Superior temporal gyrus (tissue), 1 donor: ENCODE measurements around the gene SHMT1.
"Not testable (repeated sequence)": the region's sequence is repeated elsewhere in the genome, so short reads cannot be mapped to it uniquely, and the experiment has no call there.

Experiments used
- DNase-seq: peaks from one replicate; pipeline ENCODE4 v3.0.0-alpha.2; 2016; ENCODE audit errors: extremely low spot score

Gene SHMT1

GRCh38 chr17:18363101-18364049, at the start of gene SHMT1:
Gene SHMT1 (minus strand): TSS chr17:18363550. CDS start chr17:18355981, 7,569 bp downstream.
- DNase-seq = peak; percentile 94

DNA sequence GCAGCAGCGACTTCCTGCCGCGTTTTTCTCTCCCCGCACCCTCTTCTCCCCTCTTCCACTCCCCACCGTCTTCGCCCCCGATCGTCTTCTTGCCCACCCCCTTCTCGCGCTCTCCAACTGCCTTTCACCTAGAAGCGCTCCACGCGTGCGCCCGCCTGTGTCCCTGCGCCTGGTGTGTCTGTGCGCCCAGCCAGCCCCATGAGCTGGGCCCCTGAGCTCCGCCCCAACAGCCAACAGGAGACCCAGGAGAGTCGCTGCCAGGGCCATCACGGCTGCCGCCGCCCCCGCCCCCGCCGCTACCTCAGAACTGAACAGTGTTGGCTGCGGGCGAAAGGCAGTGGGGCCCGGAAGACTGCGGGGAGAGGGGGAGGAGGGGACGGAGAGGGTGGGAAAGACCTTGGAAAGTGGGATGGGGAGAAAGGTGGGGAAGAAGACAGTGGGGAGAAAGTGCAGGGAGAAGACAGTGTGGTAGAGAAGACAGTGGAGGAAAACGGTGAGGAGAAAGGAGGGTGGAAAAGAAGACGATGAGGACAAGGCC, 48.7 kb upstream of the SHMT1 start:
- not testable (repeated sequence) for DNase-seq

- DNase-seq = peak; percentile 21
These were observed 48.1 kb upstream of the SHMT1 start for GRCh38 chr17:18411377-18411864.

DNA sequence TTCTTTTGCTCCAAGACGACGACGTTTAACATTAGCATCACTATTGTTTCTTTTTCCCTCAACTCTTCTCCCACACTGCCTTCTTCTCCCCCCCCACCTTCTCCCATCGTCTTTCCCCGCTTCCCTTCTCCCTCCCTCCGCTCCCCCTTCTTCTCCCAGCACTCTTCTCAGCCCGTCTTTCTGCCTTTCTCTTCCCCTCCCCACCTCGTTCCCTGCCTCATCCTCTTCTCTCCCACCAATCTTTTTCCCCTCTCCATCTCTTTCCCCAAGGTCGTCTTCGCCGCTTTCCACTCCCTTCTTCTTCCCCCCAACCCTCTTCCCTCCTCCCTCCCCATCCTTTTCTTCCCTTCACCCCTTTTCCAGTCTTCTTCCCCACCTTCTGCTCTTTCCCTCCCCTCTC, 47.4 kb upstream of the SHMT1 start:
- DNase-seq = not testable (repeated sequence)

DNA sequence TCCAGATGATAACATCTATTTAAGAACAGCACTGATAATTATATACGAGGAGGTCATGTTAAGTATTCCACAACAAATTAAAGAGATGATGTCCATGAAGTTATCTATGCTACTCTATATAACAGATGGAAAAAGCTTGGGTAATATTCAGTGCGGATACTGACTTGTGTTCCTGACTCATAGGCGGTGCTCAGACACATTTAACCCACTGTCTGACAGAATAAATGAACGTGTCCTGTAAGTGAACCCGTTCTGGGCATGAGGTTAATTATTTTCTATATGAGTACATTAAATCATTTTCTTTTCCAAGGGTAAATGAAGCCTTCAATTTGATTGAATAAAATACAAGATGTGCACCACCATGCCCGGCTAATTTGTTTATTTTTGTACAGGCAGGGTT, 46.0 kb upstream of the SHMT1 start:
- DNase-seq = not testable (repeated sequence)

GRCh38 chr17:18408906-18409305, 45.6 kb upstream of the SHMT1 start:
- peak; percentile 51 for DNase-seq

- DNase-seq = not testable (repeated sequence)
These were observed 40.3 kb upstream of the SHMT1 start for GRCh38 chr17:18403604-18404003.

DNA sequence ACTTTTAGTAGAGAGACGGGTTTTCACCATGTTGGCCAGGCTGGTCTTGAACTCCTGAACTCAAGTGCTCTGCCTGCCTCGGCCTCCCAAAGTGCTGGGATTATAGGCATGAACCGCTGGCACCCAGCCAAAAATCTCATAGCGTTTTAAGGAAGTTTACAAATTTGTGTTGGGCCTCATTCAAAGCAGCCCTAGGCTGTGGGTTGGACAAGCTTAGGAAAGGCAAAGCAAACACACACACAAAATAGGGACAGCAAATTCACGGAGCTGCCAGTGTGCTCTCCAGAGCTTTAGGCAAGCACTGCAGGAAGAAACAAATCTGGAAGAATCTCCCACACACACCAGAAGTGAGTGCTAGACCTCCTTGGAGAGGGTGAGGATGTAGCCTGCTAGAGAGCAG, 39.8 kb upstream of the SHMT1 start:
- DNase-seq = not testable (repeated sequence)

DNA sequence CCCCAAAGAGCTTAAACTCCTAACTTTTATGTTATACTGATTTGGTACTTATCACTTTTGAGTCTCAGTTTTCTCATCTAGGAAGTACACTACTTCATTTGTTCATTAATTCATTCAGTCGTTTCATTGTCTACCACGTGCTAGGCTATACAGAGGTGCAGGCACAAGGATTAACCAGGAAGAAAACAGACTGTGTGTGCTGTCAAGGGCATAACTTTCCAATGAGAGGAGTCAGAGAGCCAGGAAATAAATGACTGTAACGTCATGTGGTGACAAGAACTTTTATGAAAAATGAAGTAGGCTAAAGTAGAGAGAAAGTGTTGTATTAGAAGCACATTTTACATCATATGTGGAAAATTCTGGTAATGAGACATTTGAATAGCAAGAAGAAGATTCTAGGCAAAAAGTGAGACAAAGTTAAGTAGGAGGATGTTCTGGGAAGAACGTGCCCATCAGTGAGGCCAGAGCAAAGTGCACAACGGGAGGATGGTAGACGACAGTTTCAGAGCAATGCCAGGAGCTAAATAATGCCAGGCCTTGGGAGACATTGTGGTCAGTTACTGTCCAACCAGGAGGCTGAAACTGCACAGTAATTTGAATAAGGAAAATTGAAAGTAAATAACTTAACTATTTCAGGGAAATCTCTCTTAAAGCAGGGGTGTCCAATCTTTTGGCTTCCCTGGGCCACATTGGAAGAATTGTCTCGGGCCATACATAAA, 38.7 kb upstream of the SHMT1 start:
- DNase-seq = not testable (repeated sequence)

GRCh38 chr17:18388728-18389127, 25.4 kb upstream of the SHMT1 start:
- DNase-seq = not testable (repeated sequence)

GRCh38 chr17:18388266-18388665, 24.9 kb upstream of the SHMT1 start:
- DNase-seq = not testable (repeated sequence)

GRCh38 chr17:18387583-18387982, 24.2 kb upstream of the SHMT1 start:
- DNase-seq = not testable (repeated sequence)

GRCh38 chr17:18384271-18384670, 20.9 kb upstream of the SHMT1 start:
- DNase-seq = not testable (repeated sequence)

GRCh38 chr17:18383079-18383481, 19.7 kb upstream of the SHMT1 start:
- not testable (repeated sequence) for DNase-seq

DNA sequence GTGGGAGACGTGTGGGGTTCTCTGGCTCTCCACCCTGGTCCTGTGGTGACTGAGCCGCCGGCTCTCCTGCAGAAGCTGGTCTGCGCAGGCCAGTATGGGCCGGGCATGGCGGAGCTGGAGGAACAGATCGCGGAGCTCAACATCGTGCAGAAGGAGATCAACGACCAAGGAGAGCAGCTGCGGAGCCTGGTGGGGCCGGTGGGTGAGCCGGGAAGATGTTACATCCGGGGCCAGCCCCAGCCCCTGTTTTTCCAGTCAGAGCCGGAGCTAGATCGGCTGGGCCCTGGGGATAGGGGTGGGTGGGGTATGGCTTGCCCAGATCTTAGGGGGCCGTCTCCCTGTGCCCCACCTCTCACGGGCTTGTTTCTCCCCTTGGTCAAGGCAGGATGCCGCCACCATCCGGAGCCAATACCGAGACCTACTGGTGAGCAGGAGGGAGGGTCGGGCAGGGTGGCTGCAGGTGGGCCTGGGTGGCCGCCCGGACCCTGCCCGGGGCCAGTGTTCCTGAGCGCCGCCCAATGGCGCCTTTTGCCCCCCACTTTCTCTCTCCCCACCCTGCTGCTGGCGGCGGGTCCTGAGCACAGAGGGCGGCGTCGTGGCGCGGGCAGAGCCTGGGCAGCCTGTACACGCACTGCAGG, 19.2 kb upstream of the SHMT1 start:
- DNase-seq = no peak

GRCh38 chr17:18381953-18382245, 18.5 kb upstream of the SHMT1 start:
- DNase-seq = no peak

- DNase-seq = no peak
These were observed 18.0 kb upstream of the SHMT1 start for GRCh38 chr17:18381158-18381952.

DNA sequence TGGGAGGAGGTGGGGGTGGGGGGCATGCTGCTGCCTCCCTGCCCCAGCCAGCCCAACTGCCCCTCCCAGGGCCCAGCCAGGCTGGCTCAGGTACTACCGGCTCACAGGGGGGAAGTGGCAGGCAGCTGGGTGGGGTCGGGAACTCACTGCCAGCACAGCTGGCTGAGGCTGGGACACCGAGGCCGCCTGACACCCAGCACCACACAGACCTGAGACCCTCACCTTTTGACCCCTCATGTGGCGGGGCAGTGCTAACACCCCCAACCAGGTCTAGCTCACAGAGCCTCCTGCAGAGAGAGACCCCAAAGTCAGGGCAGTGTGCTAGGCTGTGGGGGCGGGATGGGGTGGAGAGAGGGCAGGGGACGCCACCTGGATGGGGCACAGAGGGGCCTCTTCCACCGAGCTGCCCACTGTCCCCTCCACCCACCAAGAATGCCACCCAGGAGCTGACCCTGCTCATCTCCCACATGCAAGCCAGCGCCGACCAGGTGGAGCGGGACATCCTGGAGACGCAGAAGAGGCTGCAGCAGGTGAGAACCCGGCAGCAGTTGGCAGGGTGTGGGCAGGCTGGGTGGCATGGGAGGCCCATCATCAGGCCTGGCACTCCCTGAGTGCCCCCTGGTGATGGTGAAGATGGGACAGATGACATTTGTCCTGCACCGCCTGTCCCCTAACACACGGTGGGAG, 17.3 kb upstream of the SHMT1 start:
- no peak for DNase-seq

DNA sequence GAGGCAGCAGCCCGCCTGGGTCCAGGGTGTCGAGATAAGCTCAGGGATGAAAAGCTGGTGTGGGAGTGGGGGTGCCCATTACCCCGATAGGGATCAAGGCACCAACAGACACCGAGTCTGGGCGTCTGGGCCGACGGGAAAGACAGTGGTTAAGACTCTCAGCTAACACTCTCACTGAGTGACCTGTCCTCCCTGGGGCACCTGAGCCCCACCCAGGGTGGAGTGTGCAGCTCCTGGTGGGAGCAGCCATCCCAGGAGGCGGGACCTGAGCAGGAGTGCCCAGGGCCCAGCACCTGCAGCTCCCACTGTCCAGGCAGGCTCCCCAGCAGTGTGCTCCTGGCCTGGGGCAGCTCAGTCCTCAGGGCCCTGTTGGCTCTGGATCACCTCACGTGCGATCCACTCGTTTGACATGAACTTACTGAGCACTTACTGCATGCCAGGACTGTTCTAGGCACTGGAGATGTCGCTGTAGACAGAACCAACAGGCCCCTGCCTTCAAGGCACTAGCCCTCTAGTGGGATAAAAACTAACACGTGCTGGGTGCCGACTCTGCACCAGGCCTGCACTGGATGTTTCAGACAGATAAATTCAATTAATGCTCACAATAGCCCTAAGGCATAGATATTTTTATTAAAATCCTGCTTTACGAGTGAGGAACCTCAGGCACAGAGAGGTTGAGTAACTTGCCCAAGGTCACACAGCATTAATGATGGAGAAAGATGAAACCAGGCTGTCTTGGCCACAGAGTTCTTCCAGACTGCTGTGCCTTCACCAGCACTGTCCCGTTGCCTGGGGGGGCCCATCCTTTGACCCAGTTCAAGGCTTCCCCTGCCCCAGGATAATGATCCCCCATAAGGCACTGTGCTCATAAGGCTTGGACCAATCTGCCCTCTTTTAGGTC, 16.1 kb upstream of the SHMT1 start:
- no peak for DNase-seq
